Fibroblast of villous mesenchyme (primary cell): ENCODE measurements around the gene ACOT7. TPM values are rescaled to one million over a fixed set of nuclear protein-coding genes. Genes with fewer than 3 reads are reported as not detected.

Experiments
- DNase-seq: peaks from one replicate; pipeline ENCODE4 v3.0.0-alpha.2; 2010; ENCODE audit warnings: low read depth
- H3K4me3 ChIP-seq: 2 replicates; pipeline ENCODE4 v1.5.1; 2011; ENCODE audit warnings: low read depth, mild to moderate bottlenecking, low read length
- total RNA-seq: library from RNA; depleted of rRNA; stranded (reverse); fragments of >200 nt; gene quantifications from 2 replicates; pipeline ENCODE4 v1.2.3, GENCODE V29; 2012
- TF ChIP-seq, protein P1 (sequence below): IDR thresholded peaks from 2 replicates; pipeline ENCODE4 v1.5.1; 2012; ENCODE audit warnings: low read depth, mild to moderate bottlenecking, low read length; ENCODE audit not compliant: insufficient read depth

The ACOT7 gene
- total RNA-seq, 1 donor: 17.3 TPM

DNA sequence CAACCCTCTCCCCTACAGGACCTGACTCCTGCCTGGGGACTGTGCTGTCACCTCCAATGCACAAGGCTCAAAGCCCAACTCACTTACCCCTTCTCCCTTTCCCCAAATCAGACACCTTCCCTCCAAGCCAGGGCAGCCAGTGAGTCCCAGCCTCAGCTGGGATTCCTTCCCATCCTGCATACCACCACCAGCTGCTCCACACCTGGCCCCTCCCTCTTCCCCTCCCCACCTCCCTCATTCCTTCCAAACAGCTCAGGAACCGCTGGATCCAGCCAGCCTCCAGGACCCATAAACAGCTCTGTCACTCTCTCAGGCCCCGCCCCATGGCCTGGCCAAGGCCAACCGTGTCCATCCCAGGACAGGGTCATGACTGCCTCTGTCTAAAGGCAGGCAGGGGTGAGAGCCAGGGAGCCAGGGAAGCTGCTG, 41.4 kb downstream of the ACOT7 start:
- no peak overlapping the region for H3K4me3 ChIP-seq
- TF ChIP-seq, protein P1, sequence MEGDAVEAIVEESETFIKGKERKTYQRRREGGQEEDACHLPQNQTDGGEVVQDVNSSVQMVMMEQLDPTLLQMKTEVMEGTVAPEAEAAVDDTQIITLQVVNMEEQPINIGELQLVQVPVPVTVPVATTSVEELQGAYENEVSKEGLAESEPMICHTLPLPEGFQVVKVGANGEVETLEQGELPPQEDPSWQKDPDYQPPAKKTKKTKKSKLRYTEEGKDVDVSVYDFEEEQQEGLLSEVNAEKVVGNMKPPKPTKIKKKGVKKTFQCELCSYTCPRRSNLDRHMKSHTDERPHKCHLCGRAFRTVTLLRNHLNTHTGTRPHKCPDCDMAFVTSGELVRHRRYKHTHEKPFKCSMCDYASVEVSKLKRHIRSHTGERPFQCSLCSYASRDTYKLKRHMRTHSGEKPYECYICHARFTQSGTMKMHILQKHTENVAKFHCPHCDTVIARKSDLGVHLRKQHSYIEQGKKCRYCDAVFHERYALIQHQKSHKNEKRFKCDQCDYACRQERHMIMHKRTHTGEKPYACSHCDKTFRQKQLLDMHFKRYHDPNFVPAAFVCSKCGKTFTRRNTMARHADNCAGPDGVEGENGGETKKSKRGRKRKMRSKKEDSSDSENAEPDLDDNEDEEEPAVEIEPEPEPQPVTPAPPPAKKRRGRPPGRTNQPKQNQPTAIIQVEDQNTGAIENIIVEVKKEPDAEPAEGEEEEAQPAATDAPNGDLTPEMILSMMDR: no peak
- no peak for DNase-seq

DNA sequence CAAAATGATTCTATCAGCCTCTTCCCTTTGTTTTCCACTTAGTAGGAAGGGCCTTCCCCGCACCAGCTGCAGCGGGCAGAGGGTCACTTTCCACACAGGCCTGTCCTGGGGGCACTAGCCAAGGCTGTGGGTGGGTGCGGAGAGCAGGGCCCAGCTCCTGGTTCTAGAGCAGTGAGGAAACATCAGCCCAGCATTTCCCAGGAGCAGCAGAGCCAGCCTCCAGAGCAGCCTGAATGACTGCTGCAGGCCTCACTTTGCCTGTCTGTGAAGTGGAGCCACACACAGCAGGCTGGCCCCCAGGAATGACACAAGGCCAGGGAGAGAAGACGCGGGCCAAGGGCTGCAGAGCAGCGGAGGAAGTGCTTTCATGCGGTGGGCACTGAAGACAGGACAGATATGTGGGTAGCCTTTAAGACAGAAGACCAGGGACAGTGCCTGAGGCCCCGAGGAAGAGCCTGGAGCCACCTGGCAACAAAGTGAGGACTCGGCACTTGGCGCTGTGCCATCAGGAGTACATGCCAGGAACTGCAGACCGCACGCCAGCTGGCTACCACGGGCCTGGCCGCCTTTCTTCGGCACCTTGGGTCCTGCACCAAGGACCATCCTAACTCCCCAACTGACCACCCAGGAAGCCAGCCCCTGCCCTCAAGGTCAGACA, 42.0 kb downstream of the ACOT7 start:
- TF ChIP-seq, protein P1: no peak
- DNase-seq: no peak

DNA sequence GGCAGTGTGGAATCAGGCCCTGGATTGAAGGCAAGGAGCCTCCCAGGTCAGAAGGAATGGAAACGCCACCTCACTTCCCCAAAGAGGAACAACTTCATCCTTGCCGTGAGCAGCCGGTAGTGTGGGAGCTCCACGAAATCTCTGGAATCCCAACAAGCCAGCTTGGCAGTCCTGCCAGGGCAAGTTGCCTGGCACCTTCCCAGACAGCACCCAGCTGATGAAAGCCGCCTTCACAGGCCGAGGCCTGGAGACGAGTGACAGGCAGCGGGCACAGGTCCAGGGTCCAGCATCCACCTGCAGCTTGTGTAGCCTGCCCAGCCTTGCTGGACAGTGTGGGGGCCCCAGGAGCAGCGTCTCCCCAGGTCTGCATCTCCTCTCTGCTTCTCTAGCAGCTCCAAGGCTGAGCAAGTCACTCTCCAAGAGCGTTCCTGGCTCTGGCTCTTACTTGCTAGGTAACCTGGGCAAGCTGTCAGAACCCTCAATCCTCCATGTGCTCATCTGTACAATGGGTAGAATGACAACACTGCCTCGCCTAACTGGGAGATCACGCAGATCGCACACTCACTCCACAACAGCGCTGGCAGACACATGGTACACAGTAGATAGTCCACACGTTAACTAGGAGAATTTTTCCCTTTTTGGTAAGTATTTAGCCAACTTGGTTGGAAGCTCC, 43.0 kb downstream of the ACOT7 start:
- H3K4me3 ChIP-seq: no peak overlapping the region
- DNase-seq: no peak
- TF ChIP-seq, protein P1: no peak

More for the DNA sequence above, 42.0 kb downstream of the ACOT7 start:
- H3K4me3 ChIP-seq: no peak overlapping the region

DNA sequence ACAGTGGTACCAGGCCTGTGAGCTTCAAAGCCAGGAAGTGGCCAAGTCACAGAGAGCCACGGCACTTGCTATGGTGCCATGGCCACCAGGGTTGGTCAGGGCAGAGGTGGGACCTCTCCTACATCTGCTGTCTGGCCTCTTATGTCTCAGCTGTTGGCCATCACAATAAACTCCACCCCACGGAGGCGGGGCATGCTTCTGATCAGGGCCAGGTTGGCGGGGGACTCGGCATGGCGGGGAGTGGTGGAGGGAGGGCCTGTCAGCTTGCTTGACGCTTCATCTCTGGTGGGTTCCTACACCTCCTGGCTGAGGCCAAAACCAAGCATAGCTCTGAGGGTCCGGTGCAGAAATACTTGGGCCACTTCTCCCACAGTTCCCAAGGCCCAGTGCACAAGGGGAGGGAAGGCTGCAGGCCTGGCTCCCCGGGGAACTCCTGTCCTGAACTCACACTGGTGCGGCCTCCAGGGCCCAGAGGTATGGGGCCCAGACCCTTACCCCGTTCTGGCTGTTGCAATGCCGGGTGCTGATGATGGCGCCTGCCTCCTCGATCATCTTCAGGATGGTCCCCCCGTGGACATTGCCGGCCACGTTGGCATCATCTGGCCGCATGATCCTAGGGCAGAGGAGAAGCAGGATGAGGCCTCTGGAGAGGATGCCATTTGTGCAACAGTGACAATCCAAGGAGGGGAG, 44.2 kb downstream of the ACOT7 start:
- H3K4me3 ChIP-seq: no peak overlapping the region
- TF ChIP-seq, protein P1: no peak
- DNase-seq: no peak

DNA sequence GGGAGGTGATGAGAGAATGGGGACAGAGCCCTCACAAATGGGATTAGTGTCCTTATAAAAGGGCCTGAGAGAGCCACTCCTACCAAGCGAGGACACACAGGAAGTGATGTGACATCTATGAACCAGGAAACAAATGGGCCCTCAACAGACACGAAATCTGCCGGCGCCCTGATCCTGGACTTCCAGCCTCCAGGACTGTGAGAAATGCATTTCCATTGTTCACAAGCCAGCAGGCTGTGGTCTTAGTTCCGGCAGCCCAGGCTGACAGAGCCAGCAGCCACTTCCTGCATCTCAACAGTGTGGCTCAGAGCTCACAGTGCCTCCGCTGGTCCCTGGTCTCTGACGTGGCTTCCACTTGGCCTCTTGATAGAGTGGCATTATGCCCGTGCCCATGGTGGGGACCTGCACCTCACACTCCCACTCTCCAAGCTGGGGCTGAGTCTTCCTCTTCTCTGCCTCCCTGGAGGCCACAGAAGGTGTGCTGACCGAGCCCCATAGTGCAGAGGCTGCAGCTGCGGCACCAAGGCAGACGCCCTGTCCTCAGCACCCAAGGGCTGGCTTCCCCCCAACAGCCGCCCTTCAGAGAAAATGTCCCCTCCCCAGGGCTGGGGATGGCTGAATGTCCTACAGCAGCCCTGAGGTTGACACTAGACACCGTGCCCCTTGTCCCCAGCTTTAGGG, 44.9 kb downstream of the ACOT7 start:
- no peak for DNase-seq
- no peak overlapping the region for H3K4me3 ChIP-seq
- TF ChIP-seq, protein P1: no peak

DNA sequence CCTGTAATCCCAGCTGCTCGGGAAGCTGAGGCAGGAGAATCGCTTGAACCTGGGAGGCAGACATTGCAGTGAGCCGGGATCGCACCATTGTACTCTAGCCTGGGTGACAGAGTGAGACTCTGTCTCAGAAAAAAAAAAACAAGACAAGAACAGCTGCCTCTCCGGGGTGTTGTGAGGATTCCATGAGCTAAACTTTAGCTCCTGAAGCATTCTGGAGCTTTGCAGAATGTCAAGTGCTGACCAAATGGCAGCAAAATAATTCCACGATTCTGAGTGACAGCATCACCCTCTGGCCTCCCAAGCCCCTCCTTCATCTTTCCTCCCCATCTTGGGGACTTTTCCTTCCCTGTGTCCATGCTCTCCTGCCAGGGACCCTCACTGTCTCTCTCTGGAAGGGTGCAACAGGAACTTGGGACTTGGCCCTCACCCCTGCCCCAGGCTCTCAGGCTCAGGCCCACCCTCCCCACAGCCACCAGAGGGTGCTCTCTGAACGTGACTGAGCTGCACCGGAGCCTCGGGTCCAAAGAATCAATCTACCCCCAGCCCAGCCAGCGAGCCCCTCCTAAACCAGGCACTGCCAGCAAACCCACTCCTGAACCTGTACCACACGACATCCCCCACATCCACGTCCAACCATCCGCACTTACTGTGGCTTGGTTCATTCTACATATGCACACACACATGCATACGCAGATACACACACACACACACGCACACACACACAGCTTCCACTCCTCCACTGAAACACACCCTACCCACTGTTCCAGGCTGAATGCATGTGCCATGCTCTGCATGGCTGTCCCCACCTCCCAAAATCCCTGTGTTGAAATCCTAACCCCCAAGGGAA, 45.7 kb downstream of the ACOT7 start:
- no peak overlapping the region for H3K4me3 ChIP-seq
- DNase-seq: peak; percentile 48
- TF ChIP-seq, protein P1: peak; percentile 87
